T-cell (primary cell): ENCODE data around the gene UBALD2. TPM values are rescaled to one million over a fixed set of nuclear protein-coding genes. Genes with fewer than 3 reads are reported as not detected.
"Not testable (repeated sequence)": the region's sequence is repeated elsewhere in the genome, so short reads cannot be mapped to it uniquely, and the experiment has no call there.

Source experiments
- ATAC-seq, 4 experiments: fragments of 200-7000 bp in 3 of 4; fragments of 150-1000 bp in 1 of 4; cut with Tn5 transposase; replicated peaks in 1 of 4; 1 replicate in 3 of 4; 2 replicates in 1 of 4; pipeline ENCODE4 v1.10.0; 2021; ENCODE audit warnings: moderate library complexity in 3 of 4, mild to moderate bottlenecking in 2 of 4, moderate number of reproducible peaks in 1 of 4
- CTCF ChIA-PET, 2 donors: fragments of 300-600 bp; sonication (Branson Sonifier 250); formaldehyde crosslinking; loops; one replicate each; lab custom pipeline; 2022; ENCODE audit warnings: antibody characterized with exemption in 2 of 2; lab: Charles Lee
- POLR2A ChIA-PET, 2 donors: fragments of 300-600 bp; sonication (Branson Sonifier 250); formaldehyde crosslinking; loops; one replicate each; lab custom pipeline; 2022; ENCODE audit warnings: antibody characterized with exemption in 2 of 2; lab: Charles Lee
- DNase-seq, 35 experiments: peaks; one replicate each; pipeline versions ENCODE4 v3.0.0 to v3.0.0-alpha.2; 2013 to 2023
- H3K27ac ChIP-seq: one replicate; pipeline ENCODE4 v1.5.1; 2013; ENCODE audit warnings: low read length
- H3K27me3 ChIP-seq, 2 experiments: replicated peaks in 1 of 2; 1 replicate in 1 of 2; 2 replicates in 1 of 2; pipeline versions ENCODE4 v1.6.1 to v1.7.0; 2013; ENCODE audit warnings: low read length in 1 of 2, mixed read lengths in 1 of 2; ENCODE audit not compliant: control insufficient read depth in 2 of 2, insufficient read depth in 2 of 2; ENCODE audit errors: extremely low read depth in 1 of 2
- H3K36me3 ChIP-seq, 2 donors: 1 replicate in 1 of 2; 2 replicates in 1 of 2; pipeline versions ENCODE4 v1.6.1 to v1.7.0; 2013; ENCODE audit warnings: low read length in 1 of 2; ENCODE audit not compliant: control insufficient read depth in 2 of 2, insufficient read depth in 1 of 2; ENCODE audit errors: extremely low read depth in 1 of 2
- H3K4me1 ChIP-seq, 2 experiments: 1 replicate in 1 of 2; 2 replicates in 1 of 2; pipeline versions ENCODE4 v1.6.1 to v1.7.0; 2013; ENCODE audit warnings: low read length in 2 of 2, mixed read lengths in 1 of 2; ENCODE audit not compliant: insufficient read depth in 2 of 2, control insufficient read depth in 1 of 2; ENCODE audit errors: extremely low read depth in 1 of 2
- H3K4me3 ChIP-seq, 2 donors: 1 replicate in 1 of 2; 2 replicates in 1 of 2; pipeline versions ENCODE4 v1.5.1 to v1.7.0; 2013; ENCODE audit warnings: mild to moderate bottlenecking in 2 of 2, low read length in 1 of 2, moderate library complexity in 1 of 2; ENCODE audit not compliant: control insufficient read depth in 1 of 2; ENCODE audit errors: extremely low read depth in 1 of 2
- H3K9me3 ChIP-seq: 2 replicates; pipeline ENCODE4 v1.7.0; 2013
- H3K27ac Mint-ChIP-seq, 2 donors: one replicate each; pipeline ENCODE4 v1.8.0; 2020 to 2021; ENCODE audit warnings: mild to moderate bottlenecking in 2 of 2, mixed read lengths in 2 of 2
- H3K27me3 Mint-ChIP-seq, 2 donors: one replicate each; pipeline ENCODE4 v1.8.0; 2021 to 2022; ENCODE audit warnings: mixed read lengths in 2 of 2
- H3K36me3 Mint-ChIP-seq: one replicate; pipeline ENCODE4 v1.8.0; 2021; ENCODE audit warnings: mixed read lengths
- H3K4me1 Mint-ChIP-seq, 3 donors: one replicate each; pipeline ENCODE4 v1.8.0; 2020 to 2022; ENCODE audit warnings: mixed read lengths in 3 of 3, mild to moderate bottlenecking in 1 of 3
- H3K4me3 Mint-ChIP-seq, 3 donors: one replicate each; pipeline ENCODE4 v1.8.0; 2020 to 2022; ENCODE audit warnings: mild to moderate bottlenecking in 3 of 3, mixed read lengths in 3 of 3, moderate library complexity in 3 of 3
- H3K9me3 Mint-ChIP-seq, 3 donors: one replicate each; pipeline ENCODE4 v1.8.0; 2020 to 2022; ENCODE audit warnings: mixed read lengths in 3 of 3
- WGBS: methylation state at CpG from one replicate; pipeline ENCODE4 v1.1.5; 2013; ENCODE audit warnings: missing lambda C conversion rate; ENCODE audit not compliant: insufficient coverage; 5-methylcytosine and 5-hydroxymethylcytosine counted together
- total RNA-seq, 35 experiments: library from RNA in 6 of 35; stranded (reverse) in 6 of 35; fragments of 120-200 nt in 1 of 35; gene quantifications; one replicate each; pipeline versions ENCODE4 v1.2.1 to v1.2.4 and lab custom pipeline; 2013 to 2026

The UBALD2 gene
- total RNA-seq (100 to 1,000 TPM; 163 to 277 (median 177) TPM), total RNA-seq (lab: John Stamatoyannopoulos, UW) (22.6 to 127 (median 44.8) reads per million in 29 experiments)
- 71.9 TPM for total RNA-seq (2013)

GRCh38 chr17:76264755-76265623, at the start of gene UBALD2:
Gene UBALD2 (plus strand): TSS chr17:76265348. CDS start chr17:76265506, 158 bp downstream.
- Histone ChIP-seq H3K27me3 (no peaks in the 10 kb centered on the region), H3K9me3 (no peaks in the 10 kb centered on the region), H3K4me1 (peaks cover 39 to 69% of the 10 kb centered on the region in 2 experiments), H3K4me3 (peak within 1 kb of the TSS; percentile 74 to 77), H3K27ac (peak within 1 kb of the TSS; percentile 83), H3K36me3 (peaks cover 0 to 20% of the 10 kb centered on the region in 2 donors)
- peaks cover 64 to 69% (median 67%) of the 10 kb centered on the region in 3 donors for H3K4me1 Mint-ChIP-seq
- H3K4me3 Mint-ChIP-seq = peak within 1 kb of the TSS; percentile 85 to 91 (median 89)
- peak; percentile 84 to 88 (median 84) for ATAC-seq
- under 1% methylated on average over 94 of the region's 94 CpGs for WGBS
- peak; percentile 97 to 99 (median 98) for DNase-seq
- peak within 1 kb of the TSS; percentile 94 for H3K27ac Mint-ChIP-seq
- ChIA-PET POLR2A (interaction anchor here (0.6 to 1.7 kb wide), 12 partner anchors 8 to 481 kb away, joined by 3 to 8 read pairs (median 4); partner anchors contain the start of gene UNK (in 1 of the 2)), CTCF (interaction anchor here (0.6 to 1.8 kb wide), 6 partner anchors 15 to 289 kb away, joined by 3 to 6 read pairs (median 4); no protein-coding TSS in a partner anchor)
- H3K36me3 Mint-ChIP-seq = peaks cover 22% of the 10 kb centered on the region
- no peaks in the 10 kb centered on the region for H3K27me3 Mint-ChIP-seq
- no peaks in the 10 kb centered on the region for H3K9me3 Mint-ChIP-seq

- WGBS = no CpG with 5 or more reads among the region's 3 CpGs
- H3K36me3 Mint-ChIP-seq = peaks cover 10% of the 10 kb centered on the region
- Histone ChIP-seq H3K4me1 (peaks cover 0 to 7% of the 10 kb centered on the region in 2 experiments), H3K27ac (no peak overlapping the region), H3K27me3 (no peaks in the 10 kb centered on the region), H3K4me3 (no peak overlapping the region), H3K36me3 (peaks cover 0 to 4% of the 10 kb centered on the region in 2 donors), H3K9me3 (no peaks in the 10 kb centered on the region)
- no peak overlapping the region for H3K4me3 Mint-ChIP-seq
- no peaks in the 10 kb centered on the region for H3K27me3 Mint-ChIP-seq
- peak overlapping the region in 1 of 2 donors; percentile 16 for H3K27ac Mint-ChIP-seq
- no peak for DNase-seq
- peaks cover 38 to 55% (median 50%) of the 10 kb centered on the region in 3 donors for H3K4me1 Mint-ChIP-seq
- ATAC-seq = no peak
- POLR2A ChIA-PET = interaction anchor here (0.6 to 1.0 kb wide), 2 partner anchors 9 to 11 kb away, joined by 3 to 4 read pairs; no protein-coding TSS in a partner anchor
- H3K9me3 Mint-ChIP-seq = no peaks in the 10 kb centered on the region
- CTCF ChIA-PET = interaction anchor here (0.6 to 1.0 kb wide), 2 partner anchors 38 to 199 kb away, joined by 4 to 7 read pairs; no protein-coding TSS in a partner anchor
Measured at GRCh38 chr17:76217081-76217480, 48.1 kb upstream of the UBALD2 start.

- Mint-ChIP-seq H3K4me3 (no peak overlapping the region), H3K27me3 (no peaks in the 10 kb centered on the region), H3K36me3 (peaks cover 8% of the 10 kb centered on the region), H3K9me3 (no peaks in the 10 kb centered on the region), H3K27ac (peak overlapping the region in 1 of 2 donors; percentile 17), H3K4me1 (peaks cover 33 to 45% (median 43%) of the 10 kb centered on the region in 3 donors)
- H3K27me3 ChIP-seq = no peaks in the 10 kb centered on the region
- H3K9me3 ChIP-seq = no peaks in the 10 kb centered on the region
- no CpG with 5 or more reads among the region's 7 CpGs for WGBS
- peaks cover 0 to 4% of the 10 kb centered on the region in 2 donors for H3K36me3 ChIP-seq
- ChIA-PET POLR2A (interaction anchor here in 1 of 2 donors (0.7 kb wide), 1 partner anchor 170 kb away, joined by 10 read pairs; no protein-coding TSS in a partner anchor), CTCF (interaction anchor here (0.6 to 1.3 kb wide), 3 partner anchors 8 to 845 kb away, joined by 3 to 5 read pairs (median 3); no protein-coding TSS in a partner anchor)
- no peak overlapping the region for H3K4me3 ChIP-seq
- DNase-seq (no peak), ATAC-seq (no peak)
- H3K4me1 ChIP-seq = no peaks in the 10 kb centered on the region
- H3K27ac ChIP-seq = no peak overlapping the region
Measured at GRCh38 chr17:76219670-76220383, 45.3 kb upstream of the UBALD2 start.

- DNase-seq (no peak), ATAC-seq (no peak)
- no peaks in the 10 kb centered on the region for H3K27me3 Mint-ChIP-seq
- H3K36me3 Mint-ChIP-seq = peaks cover 11% of the 10 kb centered on the region
- H3K27me3 ChIP-seq = no peaks in the 10 kb centered on the region
- no peak overlapping the region for H3K4me3 ChIP-seq
- ChIA-PET POLR2A (interaction anchor here in 1 of 2 donors (0.5 kb wide), 1 partner anchor 31 kb away, joined by 5 read pairs; no protein-coding TSS in a partner anchor), CTCF (no interaction called here)
- no peaks in the 10 kb centered on the region for H3K36me3 ChIP-seq
- no peaks in the 10 kb centered on the region for H3K9me3 Mint-ChIP-seq
- H3K4me1 ChIP-seq = no peaks in the 10 kb centered on the region
- H3K4me1 Mint-ChIP-seq = peaks cover 28 to 38% (median 33%) of the 10 kb centered on the region in 3 donors
- no CpG with 5 or more reads among the region's 1 CpG for WGBS
- peak overlapping the region; percentile 34 to 75 for H3K27ac Mint-ChIP-seq
- H3K27ac ChIP-seq = no peak overlapping the region
- no peaks in the 10 kb centered on the region for H3K9me3 ChIP-seq
- H3K4me3 Mint-ChIP-seq = no peak overlapping the region
Measured at GRCh38 chr17:76223802-76224201, 41.3 kb upstream of the UBALD2 start.

GRCh38 chr17:76225373-76226086, 39.6 kb upstream of the UBALD2 start:
- H3K9me3 ChIP-seq, H3K4me3 Mint-ChIP-seq, H3K9me3 Mint-ChIP-seq, ATAC-seq, CTCF ChIA-PET, DNase-seq, H3K4me3 ChIP-seq, H3K27me3 Mint-ChIP-seq, H3K4me1 ChIP-seq, H3K27ac ChIP-seq, H3K27me3 ChIP-seq, H3K36me3 ChIP-seq: not testable (repeated sequence)
- peak overlapping the region; percentile 10 to 59 for H3K27ac Mint-ChIP-seq
- 94% methylated on average over 2 of the region's 7 CpGs for WGBS
- peaks cover 33 to 44% (median 39%) of the 10 kb centered on the region in 3 donors for H3K4me1 Mint-ChIP-seq
- POLR2A ChIA-PET = interaction anchor here in 1 of 2 donors (0.8 kb wide), 1 partner anchor 8 kb away, joined by 3 read pairs; no protein-coding TSS in a partner anchor
- H3K36me3 Mint-ChIP-seq = peaks cover 20% of the 10 kb centered on the region
